NCI-H2081 treated with DMSO at 0.1 percent for 48 hours (cell line): ENCODE results near the gene CEBPA.
"Not testable (repeated sequence)": the region's sequence is repeated elsewhere in the genome, so short reads cannot be mapped to it uniquely, and the experiment has no call there.

Source experiments
- DNase-seq: peaks from one replicate; lab custom pipeline; 2025; lab: John Stamatoyannopoulos, UW

CEBPA gene

DNA sequence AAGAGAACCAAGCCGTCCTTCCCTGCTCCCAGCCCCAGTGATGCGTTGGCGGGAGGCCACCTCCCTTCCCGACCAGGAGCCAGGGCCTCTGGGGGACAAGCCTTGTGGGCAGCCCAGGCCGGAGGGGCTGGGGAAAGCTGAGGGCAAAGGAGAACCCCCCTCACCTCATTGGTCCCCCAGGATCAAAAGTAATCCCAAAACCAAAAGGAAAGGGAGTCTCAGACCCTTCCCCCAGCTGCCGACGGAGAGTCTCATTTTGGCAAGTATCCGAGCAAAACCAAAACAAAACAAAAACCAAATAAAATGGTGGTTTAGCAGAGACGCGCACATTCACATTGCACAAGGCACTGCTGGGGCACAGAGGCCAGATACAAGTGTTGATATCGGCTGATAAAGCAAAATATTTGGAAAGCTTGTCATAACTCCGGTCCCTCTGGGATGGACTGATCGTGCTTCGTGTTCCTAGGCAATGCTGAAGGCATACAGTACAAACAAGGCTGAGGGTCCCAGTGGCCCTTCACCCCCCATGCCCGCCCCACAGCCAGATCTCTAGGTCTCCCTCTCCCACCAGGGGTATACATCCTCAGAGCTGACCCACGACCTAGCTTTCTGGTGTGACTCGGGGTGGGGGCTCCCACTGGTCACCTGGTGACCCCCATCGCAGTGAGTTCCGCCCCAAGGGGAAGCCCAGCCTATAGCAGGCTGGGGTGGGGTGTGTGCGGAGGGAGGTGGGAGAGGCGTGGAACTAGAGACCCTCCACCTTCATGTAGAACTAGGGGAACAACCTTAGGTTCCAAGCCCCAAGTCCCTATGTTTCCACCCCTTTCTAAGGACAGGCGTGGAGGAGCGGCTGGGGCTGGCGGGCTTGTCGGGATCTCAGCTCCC lies 2.1 kb downstream of the CEBPA start:
- DNase-seq = no peak

DNA sequence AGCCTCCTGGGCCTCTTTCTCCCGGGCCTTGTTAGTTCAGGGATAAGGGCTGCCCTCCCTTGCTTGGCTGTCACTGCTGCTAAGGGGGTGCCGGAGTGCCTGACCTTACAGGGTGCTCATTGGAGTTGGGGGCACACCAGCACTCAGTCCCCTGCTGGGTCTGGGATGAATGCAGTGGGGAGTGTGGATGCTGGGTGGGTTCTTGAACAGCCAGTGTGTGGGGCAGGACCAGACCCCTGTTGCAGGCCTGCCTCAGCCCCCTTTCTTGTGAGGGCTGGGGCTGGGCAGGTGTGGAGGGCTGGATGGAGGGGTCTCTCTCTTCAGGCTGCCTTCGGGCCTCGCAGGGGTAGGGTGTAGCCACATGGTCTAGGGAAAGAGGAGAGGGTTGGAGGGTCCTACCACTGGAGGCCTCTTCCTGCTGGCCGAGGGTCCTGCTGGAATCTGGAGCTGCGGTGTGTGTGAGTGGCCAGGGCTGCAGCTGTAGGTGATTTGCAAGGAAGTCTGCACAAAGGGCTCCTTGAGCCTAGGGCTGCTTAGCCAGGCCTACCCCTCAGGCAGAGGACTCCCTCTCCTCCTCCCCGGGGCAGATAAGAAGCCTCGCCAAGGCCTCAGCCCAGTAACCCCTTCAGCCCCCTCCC lies 3.2 kb downstream of the CEBPA start:
- no peak for DNase-seq

DNA sequence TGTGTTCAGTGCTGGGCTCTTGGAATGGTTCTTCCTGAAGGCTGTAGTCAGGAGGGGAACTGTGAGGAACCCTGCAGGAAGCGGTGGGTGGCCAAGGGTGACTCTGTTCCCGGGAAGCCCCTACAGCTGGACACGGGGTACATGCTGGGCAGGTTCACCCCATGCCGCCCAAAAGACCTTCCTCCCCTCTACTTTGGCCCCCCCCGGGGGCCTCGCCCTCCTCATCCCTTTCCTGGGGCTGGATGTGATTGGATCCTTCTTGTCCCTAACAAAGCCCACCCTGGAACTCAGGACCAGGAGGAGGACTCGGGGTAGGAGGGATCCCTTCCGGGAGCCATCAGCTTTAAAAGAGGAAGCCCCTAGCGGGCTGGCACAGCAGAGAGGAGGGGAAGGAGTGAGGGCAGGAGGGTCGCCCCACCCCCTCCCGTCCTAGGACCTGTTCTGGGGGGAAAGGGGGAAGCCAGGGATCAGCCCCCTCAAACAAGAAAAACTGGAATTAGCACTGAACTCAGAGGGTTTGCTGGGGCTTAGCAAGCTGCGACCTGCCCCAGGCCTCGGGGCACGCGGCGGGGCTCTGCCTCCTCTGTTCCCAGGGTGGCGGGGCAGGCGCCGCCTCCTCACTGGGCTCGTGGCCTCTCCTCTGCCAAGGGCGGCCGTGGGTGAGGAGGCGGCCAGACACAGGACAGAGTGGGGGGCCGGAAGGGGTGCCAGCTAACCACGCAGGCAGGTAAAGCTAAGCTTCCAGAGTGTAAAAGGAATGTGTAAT lies 4.0 kb downstream of the CEBPA start:
- DNase-seq = no peak

DNA sequence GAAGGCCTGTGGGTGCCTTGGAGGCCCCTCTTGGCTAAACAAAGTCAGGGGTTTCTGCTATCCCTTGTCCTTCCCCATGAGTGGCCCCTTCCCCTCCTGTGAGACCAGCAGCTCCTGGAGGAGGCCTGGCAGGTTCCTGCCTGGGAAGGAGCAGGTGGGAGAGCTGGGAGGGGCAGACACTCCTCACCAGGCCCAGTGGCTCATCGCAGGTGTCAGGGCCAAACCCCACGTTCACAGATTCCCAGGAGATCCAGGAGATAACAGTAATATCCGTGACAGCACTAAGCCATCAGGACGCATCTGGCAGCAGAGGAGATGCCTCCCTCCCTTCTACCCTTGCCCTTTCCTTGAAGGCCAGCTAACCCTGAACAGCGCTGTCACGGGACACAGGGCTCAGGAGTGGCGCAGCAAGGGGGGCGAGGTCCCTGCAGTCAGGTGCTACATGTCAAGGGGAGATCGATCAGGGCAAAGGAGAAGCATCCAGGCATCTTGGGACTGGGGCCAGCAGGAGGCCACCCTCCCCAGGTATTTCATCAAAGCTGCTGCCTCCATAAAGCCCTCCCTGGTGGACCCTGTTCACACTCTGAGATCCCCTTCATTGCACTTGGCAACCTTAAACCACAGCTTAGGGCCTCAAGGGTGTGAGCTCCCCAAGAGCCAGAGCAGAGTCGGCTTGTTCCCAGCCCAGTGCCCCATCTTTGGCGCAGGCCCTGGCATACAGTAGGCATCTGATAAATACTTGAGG lies 4.8 kb downstream of the CEBPA start:
- no peak for DNase-seq

DNA sequence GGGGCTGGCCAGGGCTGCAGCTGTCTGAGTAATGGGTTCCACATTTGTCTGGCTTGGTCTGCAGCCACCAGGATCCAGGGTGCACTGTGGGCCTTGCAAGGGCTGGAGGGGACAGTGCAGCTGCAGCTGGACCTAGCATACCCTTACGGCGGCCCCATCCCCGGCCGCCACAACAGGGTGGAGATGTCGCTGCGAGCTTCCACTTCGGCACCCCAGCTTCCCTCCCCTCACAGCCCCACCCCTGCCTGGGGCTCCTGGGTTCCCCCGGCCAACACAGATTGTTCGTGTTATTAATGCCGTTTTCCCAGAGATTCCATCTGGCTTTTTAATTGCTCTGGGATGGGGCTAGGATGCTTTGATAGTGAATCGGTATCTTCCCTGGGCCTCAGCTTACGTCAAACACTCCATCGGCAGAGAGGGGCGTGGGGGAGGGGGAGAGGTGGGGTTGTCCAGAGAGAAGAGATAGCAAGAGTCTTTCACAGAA lies 5.8 kb downstream of the CEBPA start:
- no peak for DNase-seq

DNA sequence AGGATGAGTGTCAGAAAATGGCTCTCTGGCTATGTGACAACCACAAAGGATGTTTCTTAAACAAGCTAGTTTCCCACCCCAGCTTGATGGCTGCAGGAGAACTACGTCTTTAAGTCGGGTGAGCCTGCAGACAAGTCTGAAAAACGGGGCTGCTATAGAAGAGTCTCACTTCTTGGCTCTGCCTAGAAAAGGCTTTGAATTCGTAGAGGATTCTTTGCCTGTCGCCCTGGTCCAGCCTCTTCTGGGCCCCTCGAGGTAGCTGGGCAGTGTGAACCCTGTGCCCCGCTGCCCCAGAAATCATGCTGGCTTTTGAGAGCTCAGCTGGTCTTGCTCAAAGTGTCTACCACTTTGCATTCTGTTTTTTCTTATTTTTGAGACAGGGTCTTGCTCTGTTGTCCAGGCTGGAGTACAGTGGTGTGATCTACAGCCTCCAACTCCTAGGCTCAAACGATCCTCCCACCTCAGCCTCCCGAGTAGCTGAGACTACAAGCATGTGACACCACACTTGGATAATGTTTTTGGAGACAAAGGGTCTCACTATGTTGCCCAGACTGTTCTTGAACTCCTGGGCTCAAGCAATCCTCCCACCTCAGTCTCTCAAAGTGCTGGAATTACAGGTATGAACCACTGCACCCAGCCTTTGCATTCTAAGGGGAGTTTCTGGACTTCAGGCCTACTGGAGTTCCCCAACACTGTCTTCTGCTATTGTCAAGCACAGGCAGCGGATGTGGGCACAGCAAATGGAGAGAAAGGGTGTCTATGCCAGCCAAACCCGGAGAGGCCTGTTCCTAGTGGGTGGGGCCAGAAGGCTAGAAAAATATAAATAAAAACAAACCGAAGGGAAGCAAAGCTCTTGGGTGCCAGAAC lies 6.5 kb downstream of the CEBPA start:
- DNase-seq = no peak

DNA sequence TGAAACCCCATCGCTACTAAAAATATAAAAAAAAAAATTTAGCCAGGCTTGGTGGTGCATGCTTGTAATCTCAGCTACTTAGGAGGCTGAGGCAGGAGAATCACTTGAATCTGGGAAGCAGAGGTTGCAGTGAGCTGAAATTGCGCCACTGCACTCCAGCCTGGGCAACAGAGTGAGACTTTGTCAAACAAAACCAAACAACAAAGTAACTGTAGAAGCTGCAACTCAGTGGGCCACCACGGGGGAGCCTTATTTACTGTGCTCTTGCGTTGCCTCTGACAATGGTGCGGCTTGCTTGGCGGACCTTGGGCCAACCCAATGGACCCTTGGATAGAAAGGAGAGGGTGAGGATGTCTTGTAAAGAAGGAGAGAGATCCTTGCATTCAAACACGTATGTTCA lies 7.3 kb downstream of the CEBPA start:
- DNase-seq = not testable (repeated sequence)

DNA sequence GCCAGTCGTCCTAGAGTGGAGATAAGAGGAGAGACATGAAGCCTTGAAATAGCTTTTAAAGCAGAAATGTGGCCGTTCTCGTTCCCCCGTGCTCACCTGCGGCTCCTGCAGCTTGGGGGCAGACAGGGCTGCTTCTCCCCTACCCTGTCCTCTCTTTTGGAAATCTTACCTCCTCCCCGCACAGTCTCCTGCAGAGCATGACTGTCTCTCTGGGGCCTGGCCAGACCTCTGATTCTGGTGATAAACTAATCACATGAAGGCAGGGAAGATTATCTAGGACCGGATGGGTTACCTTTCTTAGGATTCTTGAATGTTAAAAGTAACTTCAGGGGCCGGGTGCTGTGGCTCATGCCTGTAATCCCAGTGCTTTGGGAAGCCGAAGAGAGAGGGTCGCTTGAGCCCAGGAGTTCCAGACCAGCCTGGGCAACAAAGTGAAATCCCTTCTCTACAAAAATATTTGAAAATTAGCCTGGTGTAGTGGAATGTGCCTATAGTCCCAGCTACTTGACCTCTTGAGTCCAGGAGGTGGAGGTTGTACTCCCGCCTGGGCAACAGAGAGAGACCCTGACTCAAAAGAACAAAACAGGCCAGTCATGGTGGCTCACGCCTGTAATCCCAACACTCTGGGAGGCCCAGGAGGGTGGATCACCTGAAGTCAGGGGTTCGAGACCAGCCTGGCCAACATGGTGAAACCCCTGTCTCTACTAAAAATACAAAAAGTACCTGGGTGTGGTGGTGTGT lies 8.1 kb downstream of the CEBPA start:
- no peak for DNase-seq

DNA sequence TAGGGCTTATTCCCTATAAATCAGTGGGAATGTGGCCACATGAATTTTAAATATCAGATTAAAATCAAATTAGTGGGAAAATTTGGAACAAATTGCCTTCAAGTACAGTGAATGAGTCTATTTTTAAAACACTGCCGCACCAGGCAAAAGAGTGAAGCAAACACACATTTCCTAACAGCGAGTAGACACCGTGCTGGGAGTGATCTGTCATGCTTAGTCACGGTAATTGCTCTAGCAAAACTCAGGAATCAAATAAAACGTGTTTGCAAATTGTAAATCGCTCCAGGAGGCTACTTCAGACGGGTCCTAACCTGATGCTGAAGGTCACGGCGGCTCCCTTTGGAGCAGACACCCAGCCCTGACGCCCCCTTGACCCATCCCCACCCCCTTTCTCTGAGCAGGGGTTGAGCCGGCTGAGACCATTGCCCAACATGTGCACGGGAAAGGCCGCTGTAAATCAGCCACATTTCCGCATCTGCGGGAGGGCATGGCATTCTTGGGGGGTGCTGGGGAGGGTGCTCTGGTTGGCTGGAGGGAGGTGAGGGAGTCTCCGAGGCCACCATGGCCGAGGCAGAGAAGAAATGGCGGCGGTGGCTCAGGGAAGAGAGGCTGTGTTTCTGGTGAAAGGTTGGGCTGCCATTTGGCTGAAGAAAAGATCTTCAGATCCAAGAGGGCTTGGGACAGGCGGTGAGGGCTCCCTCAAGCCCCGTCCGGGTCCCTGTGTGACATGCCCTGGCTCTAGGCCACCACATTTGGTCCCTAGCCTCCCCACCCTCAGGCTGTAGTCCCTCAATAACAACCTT lies 8.9 kb downstream of the CEBPA start:
- DNase-seq = peak; percentile 36

DNA sequence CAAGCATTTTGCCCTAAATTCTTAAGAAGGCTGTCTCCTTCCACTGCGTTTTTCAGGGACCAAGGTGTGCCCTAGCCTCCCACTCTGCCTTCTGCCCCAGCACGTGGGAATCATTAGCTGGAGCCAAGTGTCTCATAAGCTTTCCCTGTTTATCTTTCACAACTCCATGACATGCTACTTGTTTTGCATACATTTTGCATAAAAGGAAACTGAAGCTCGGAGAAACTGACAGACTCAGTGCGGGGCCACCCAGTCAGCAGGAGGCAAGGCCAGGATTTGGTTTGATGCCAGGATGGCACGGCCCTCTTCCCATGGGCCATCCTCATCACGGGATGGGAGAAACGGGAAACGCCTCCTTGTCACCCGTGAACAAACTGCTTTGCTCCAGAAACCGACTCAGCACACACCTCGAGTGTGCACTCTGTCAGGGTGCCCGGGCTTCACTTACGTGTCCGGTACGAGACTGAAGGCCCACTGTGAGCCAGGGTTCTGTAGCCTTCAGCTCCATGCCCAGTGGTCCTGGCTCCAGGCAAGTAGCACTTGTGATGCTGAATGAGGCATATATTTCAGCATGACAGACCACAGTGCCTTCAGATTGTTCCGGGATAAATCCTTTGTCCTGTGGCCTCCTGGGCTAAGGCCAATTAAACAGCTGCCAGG lies 9.6 kb downstream of the CEBPA start:
- DNase-seq = no peak

DNA sequence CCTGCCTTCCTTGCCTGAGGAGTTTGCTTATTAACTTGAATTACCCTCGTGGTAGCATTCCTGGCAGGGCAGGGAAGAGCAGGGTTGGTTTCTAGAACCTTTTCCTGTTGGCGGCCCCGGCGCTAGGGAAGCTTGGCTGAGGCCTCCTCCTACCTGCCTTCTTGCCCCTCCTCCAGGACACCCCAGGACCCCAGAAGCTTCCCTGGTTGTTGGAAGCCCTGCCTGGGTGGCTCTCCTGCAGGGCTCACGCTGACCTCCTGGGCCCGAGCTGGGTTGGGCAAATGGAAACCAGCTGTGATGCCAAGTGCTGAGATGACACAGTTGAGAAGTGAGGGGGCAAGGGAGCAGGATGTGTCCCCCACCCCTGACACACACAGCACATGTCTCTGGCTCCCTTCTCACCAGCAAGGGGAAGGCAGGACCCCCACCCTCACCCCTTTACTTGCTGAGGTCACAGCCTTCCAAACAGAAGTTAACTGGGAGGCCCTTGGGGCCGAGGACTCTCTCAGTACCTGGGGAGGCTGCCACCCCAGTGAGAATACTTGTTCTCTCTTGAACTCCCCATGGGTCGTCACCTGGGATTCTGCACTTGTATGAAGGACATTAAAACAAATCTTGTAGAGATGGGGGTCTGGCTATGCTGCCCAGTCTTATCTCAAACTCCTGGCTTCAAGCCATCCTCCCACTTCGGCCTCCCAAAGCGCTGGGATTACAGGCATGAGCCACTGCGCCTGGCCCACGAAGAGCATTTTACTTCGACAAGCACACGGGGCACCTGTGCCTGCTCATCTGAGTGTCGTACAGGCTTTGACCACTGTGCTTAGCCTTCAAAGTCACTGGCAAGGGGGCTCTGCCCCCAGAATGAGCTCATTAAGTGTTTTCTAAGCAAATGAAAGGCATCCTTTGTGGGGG lies 10.5 kb downstream of the CEBPA start:
- DNase-seq = no peak

DNA sequence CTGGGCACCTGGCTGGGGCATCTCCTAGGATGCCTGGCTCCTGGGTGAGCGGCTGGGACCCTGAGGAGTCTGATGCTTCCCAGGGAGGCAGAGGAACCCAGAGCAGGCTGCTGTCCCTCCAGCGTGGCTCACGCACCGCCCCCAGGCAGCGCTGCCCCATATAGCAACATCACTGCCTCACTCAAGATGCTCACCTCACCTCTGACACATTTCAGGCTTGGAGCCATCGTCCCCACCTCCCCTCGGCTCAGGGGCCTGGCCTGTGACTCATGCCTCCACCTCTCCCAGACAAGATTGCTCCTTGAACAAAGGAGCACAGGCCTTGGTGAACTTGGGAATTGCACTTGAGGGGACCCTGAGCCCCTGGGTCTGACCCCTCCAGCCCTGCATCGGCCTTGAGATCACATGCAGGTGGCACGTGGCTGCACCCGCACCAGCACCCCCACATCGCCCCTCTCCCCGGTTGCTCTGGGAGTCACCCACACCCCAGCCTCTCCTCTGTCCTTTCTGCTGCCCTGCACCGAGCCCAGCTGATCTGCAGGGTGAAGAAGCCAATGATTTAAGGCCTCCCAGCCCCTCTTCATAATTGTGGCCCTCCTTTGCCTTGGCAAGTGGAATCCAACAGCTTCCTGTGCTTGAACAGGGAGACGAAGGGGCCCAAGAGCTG lies 11.2 kb downstream of the CEBPA start:
- no peak for DNase-seq

DNA sequence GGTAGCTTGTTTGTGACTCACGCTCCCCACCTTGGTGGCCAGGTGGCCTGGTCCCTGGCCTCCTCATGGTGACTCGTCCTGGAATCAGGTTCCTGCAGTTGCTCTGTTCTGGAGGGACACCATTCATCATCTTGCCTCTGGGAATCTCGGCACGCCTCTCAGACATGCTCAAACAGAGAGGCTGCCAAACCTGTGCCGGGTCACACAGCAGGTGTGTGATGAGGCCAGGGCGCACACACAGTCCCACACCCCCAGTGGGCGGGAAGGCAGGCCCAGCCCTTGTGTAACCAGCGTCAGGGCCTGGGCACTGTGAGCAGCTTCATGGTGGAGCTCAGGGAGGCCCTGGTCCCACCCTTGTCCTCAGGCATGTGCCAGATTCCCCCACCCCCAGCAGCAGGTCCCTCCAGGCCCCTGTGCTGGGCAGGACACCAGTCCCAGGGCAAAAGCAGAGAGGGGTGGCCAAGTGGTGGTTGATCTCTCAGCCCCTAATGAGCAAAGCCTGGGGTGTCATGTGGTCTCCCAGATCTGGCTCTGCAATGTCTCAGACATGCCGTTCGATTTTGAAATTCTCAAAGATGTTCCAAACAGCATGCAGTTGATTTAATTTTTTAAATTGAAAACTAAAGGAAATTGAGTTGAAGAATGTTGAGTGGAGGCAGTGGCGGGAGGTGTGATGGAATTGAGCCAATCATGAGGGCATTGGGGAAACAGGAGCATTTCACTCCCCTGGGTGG lies 12.1 kb downstream of the CEBPA start:
- DNase-seq = no peak

DNA sequence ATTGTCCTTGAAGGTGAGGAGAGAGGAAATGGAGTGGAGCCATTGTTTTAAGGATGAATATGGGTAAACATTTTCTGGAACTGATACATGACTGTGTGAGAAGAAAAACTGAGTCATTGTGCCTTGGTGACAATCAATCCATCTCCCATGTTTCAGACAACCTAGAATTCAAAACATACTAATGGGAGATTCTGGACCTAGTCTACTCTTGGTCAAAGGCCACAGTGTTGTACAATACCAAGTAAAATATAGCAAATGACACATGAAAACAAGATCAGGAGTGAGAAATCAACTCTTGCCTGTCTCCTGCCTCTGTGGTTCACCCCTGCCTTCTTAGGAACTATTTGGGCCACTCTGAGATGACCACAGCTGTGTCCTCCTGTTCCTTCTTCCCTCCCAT lies 13.1 kb downstream of the CEBPA start:
- DNase-seq = no peak

DNA sequence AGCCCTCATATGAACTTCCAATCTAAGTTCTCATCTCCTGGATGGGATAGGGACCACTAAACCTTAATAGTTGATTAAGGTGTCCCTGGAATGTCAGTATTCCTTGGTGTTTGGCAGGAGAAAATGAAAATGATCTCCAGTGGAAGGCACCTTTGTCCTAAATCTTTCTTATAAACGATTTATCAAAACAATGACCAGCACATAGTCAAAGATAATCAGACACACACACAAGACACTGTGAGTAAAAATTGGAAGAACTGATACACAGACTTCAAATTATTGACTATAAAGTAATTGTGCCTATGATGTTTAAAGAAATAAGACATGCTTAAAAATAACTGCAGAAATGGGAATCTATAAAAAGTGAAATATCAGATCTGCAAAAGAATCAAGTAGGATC lies 13.7 kb downstream of the CEBPA start:
- DNase-seq = no peak

DNA sequence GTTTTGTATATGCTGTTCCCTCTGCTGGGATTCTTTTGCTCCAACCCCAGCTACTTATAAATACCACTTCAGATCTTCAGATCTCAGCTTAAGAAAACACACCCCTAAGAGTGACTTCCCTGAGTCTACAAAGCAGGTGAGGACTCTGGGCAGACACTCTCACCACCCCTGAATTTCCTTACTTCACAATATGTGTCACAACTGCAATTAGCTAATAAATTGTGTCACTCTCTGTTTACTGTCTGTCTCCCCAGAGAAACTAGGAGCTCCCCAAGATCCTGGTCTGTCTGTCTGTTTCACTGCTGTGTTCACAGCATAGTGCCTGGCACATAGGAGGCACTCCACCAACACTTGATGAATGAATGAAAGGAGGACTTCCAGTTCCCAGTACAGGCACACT lies 14.4 kb downstream of the CEBPA start:
- DNase-seq = no peak

DNA sequence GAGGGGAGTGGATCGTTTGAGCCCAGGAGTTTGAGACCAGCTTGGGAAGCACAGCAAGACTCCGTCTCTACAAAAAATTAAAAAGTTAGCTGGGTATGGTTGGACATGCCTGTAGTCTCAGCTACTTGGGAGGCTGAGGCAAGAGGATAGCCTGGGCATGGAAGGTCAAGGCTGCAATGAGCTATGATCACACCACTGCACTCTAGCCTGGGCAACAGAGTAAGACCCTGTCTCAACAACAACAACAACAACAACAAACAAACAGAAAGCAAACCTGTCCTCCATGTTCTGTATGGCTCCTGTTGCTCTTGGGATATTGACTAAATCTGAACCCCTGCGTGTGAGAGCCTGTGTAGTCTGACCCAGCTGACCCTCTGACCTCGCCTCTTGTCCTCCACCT lies 14.9 kb downstream of the CEBPA start:
- DNase-seq = no peak
